ENCODE results near the gene PBX1.
A peak's percentile ranks its signal among the peaks of the same experiment; 100 is the strongest.

The PBX1 gene

GRCh38 chr1:164647211-164647610, 88.2 kb downstream of the PBX1 start:
- TF ChIP-seq FOXP2 (optimal IDR thresholded peaks at IDR 0.05; ENCODE audit: borderline replicate concordance, extremely low read depth, extremely low read length, insufficient read depth) = no peak
- no peak for TF ChIP-seq POLR2AphosphoS5 (IDR thresholded peaks at IDR 0.05; ENCODE audit: low read depth, low read length)
- TF ChIP-seq TAF1 (IDR thresholded peaks at IDR 0.05; ENCODE audit: borderline replicate concordance, insufficient read depth, low read length) = no peak
- peak in 1 of 2 experiments; percentile 35; a peak in 1 of 4 replicates for TF ChIP-seq REST (IDR thresholded peaks at IDR 0.05; ENCODE audit: insufficient read depth in 1 of 2, low read depth in 2 of 2, low read length in 2 of 2)

- TF ChIP-seq POLR2AphosphoS5 (IDR thresholded peaks at IDR 0.05; ENCODE audit: low read depth, low read length) (no peak), SIN3A (IDR thresholded peaks at IDR 0.05; ENCODE audit: borderline replicate concordance, insufficient read depth, low read length) (no peak), REST (IDR thresholded peaks at IDR 0.05; ENCODE audit: insufficient read depth in 1 of 2, low read depth in 2 of 2, low read length in 2 of 2) (no peak), TAF1 (IDR thresholded peaks at IDR 0.05; ENCODE audit: borderline replicate concordance, insufficient read depth, low read length) (no peak), FOXP2 (optimal IDR thresholded peaks at IDR 0.05; ENCODE audit: borderline replicate concordance, extremely low read depth, extremely low read length, insufficient read depth) (no peak)
These were observed 89.7 kb downstream of the PBX1 start for GRCh38 chr1:164648636-164649035.

- no peak for TF ChIP-seq SIN3A (IDR thresholded peaks at IDR 0.05; ENCODE audit: borderline replicate concordance, insufficient read depth, low read length)
- no peak for TF ChIP-seq FOXP2 (optimal IDR thresholded peaks at IDR 0.05; ENCODE audit: borderline replicate concordance, extremely low read depth, extremely low read length, insufficient read depth)
These were observed 90.2 kb downstream of the PBX1 start for GRCh38 chr1:164649146-164649545.

GRCh38 chr1:164650531-164650930, 91.5 kb downstream of the PBX1 start:
- TF ChIP-seq POLR2AphosphoS5 (IDR thresholded peaks at IDR 0.05; ENCODE audit: low read depth, low read length) = no peak
- TF ChIP-seq REST (IDR thresholded peaks at IDR 0.05; ENCODE audit: insufficient read depth in 1 of 2, low read depth in 2 of 2, low read length in 2 of 2) = no peak
- no peak for TF ChIP-seq TAF1 (IDR thresholded peaks at IDR 0.05; ENCODE audit: borderline replicate concordance, insufficient read depth, low read length)
- TF ChIP-seq SIN3A (IDR thresholded peaks at IDR 0.05; ENCODE audit: borderline replicate concordance, insufficient read depth, low read length) = no peak
- no peak for TF ChIP-seq FOXP2 (optimal IDR thresholded peaks at IDR 0.05; ENCODE audit: borderline replicate concordance, extremely low read depth, extremely low read length, insufficient read depth)

- TF ChIP-seq POLR2AphosphoS5 (IDR thresholded peaks at IDR 0.05; ENCODE audit: low read depth, low read length) (no peak), REST (IDR thresholded peaks at IDR 0.05; ENCODE audit: insufficient read depth in 1 of 2, low read depth in 2 of 2, low read length in 2 of 2) (no peak), FOXP2 (optimal IDR thresholded peaks at IDR 0.05; ENCODE audit: borderline replicate concordance, extremely low read depth, extremely low read length, insufficient read depth) (no peak), SIN3A (IDR thresholded peaks at IDR 0.05; ENCODE audit: borderline replicate concordance, insufficient read depth, low read length) (no peak), TAF1 (IDR thresholded peaks at IDR 0.05; ENCODE audit: borderline replicate concordance, insufficient read depth, low read length) (no peak)
These were observed 92.5 kb downstream of the PBX1 start for GRCh38 chr1:164651351-164651951.
